ENCODE results near the gene VIT.

- no peak for TF ChIP-seq CTCF (IDR thresholded peaks at IDR 0.05)
- no peak for TF ChIP-seq POLR2A (IDR thresholded peaks at IDR 0.05)
- no peak for TF ChIP-seq EP300 (IDR thresholded peaks at IDR 0.05)
Observed at GRCh38 chr2:36650031-36650829, 46.3 kb upstream of the VIT start.
